NCI-H526 (cell line): ENCODE results near the gene ZNRD2.
A peak's percentile ranks its signal among the peaks of the same experiment; 100 is the strongest.

Source experiments
- DNase-seq, 2 experiments: peaks; one replicate each; lab custom pipeline; 2025; lab: John Stamatoyannopoulos, UW

ZNRD2 gene

DNA sequence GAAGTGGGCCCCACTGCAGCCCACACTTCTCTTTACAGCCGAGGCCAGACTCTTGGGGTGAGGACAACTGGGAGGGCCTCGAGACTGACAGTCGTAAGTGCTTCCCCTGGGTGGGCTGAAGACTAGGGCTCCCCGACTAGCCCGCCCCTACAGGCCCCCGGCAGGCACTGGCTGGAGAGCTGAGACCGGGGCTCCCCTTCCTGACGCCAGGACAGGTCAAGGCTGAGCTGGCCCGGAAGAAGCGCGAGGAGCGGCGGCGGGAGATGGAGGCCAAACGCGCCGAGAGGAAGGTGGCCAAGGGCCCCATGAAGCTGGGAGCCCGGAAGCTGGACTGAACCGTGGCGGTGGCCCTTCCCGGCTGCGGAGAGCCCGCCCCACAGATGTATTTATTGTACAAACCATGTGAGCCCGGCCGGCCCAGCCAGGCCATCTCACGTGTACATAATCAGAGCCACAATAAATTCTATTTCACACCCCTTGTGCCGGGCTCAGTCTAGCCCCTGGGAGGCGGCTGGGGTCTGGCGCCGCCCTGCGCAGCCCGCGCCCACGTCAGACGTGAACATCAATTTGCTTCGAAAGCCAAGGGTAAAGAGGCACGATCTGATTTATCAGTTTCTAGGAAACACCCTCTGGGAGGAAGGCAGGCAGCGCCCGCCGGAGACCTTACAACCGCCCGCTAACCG is 31.9 kb upstream of the ZNRD2 start:
- DNase-seq = no peak

GRCh38 chr11:65538915-65539743 is 31.1 kb upstream of the ZNRD2 start:
- DNase-seq = peak in 1 of 2 experiments; percentile 86

- DNase-seq = peak; percentile 42 to 93
Measured at GRCh38 chr11:65539744-65540289, 30.5 kb upstream of the ZNRD2 start.

DNA sequence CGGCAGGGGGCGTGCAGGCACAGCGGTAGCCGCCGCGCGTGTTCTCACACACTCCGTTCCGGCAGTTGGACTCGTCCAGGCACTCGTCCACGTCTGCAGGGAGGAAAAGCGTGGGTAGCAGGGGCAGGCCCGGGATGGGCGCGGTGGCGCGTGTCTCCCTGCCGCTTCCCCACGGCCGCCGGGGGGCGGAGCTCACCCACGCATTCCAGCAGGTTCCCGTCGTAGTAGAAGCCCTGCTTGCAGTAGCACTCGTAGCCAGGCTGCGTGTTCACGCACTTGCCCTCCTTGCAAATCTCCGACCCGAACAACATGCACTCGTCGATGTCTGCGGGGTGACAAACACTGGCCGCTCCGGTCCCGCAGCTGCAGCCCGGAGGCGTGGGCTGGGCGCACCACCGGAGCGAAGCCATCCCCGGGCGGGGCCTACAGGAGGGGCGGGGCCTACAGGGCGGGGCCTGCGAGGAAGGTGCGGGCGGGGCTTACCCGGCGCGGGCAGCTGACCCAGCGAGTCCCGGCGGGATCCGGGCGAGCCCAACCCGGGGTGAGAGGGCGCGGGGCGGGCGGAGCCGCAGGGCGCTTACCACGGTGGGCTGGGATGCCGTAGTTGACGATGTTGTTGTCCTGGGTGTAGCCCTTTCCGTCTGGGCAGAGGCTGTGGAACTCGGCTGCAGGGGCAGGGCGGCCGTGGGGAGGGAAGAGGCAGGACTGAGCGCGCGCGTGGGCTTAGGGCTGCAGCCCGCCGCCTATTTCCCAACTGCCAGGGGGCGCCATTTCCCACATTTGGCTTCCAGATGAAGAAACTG is 29.8 kb upstream of the ZNRD2 start:
- peak; percentile 91 to 97 for DNase-seq

DNA sequence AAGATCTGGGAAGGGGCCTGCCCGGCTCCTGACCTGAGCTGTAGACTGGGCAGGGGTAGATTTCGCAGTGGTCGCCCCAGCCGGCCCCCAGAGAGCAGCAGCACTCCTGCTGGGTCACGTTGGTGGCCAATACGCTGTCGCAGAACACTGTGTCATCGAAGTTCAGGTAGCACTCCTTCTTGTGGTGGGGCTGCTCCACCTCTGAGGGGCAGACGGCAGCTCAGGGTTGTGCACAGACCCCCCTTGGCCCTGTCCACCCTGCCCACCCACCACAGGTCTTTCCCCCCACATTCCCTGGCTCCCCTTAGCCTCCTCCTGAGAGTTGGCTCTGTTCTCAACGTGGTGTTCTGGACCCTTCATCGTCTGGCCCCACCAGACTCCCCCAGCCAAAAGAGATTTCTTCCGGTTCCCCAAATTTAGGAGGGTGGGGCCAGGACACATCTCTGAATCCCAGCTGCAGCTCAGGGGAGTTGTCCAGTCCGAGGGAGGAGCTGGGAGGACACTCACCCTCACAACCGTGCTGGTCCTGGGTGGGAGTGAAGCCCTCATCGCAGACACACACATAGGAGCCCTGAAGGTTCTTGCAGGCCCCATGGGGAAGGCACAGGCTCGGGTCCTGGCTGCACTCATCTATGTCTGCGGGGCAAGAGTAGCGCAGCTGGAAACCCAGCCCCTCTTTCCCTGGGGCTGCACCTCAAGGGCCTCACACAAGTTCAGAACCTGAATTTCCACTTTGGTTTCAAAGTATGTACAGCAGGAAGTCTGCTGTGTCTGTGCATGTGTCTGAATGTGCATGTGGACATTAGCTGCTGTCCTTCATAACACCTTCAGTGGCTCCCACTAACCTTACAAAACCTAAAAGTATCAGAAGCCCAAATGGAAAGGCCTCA is 28.9 kb upstream of the ZNRD2 start:
- no peak for DNase-seq

DNA sequence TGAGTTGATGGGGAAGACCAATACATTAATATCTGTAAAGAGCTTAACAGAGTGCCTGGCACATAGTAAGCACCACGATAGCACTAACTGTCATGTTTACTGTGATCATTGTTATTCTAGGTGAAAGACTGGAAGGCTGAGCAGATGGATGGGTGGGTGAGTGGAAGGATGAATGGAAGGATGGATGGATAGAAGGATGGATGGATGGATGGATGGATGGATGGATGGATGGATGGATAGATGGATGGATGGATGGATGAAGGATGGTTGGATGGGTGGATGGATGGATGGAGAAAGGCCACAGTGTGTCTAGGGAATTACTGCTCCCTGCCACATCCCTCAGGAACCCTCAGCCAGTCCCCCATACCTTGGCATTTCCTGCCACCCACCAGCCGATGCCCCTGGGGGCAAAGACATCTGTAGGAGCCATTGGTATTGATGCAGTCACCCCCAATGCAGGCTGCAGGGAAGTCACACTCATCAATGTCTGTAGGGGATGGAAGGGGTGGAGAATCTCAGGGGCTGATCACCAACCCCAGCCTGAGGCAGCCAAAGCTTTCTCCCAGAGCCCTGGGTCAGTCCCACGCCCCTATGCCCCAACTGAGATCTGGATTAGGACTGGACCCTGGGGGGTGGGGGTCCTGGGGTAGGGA is 27.4 kb upstream of the ZNRD2 start:
- no peak for DNase-seq

DNA sequence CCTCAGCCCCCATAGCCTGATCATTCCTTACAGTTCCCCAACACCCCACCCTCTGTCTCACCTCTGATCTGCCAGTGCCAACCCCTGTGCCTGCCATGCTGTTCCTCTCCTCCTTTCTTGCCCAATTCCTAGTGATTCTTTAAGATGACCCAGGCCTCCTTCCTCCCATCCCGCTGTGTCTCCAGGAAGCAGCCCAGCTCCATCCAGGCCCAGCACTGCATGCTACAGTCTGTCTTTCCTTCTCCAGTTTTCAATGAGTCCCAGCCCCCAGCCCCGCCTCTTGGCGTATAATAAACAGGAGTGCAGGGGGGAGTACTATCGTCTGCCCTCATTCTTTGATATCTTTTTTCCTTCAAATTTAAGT is 24.4 kb upstream of the ZNRD2 start:
- DNase-seq = no peak

GRCh38 chr11:65546217-65546958 is 23.9 kb upstream of the ZNRD2 start:
- peak; percentile 75 to 97 for DNase-seq

- no peak for DNase-seq
Measured at GRCh38 chr11:65547446-65548125, 22.7 kb upstream of the ZNRD2 start.

DNA sequence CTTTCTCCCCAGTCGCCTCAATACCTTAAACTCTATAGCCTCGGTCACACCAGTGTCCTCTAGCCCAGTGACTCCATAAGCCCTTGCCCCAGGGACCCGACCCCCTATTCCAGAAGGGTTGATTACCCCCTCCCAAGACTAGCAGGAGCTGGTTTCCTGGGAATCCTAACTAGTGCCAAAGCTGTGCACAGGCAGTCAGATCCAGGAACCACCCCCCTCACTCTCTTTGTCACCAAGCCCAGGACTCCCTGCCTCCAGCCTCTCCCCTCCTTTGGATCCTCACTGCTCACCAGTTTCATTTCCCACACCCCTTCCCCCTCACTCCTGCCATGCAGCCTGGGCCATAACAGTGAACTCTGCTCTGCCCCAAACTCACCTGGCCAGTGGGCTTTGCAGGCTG is 21.9 kb upstream of the ZNRD2 start:
- DNase-seq = no peak

DNA sequence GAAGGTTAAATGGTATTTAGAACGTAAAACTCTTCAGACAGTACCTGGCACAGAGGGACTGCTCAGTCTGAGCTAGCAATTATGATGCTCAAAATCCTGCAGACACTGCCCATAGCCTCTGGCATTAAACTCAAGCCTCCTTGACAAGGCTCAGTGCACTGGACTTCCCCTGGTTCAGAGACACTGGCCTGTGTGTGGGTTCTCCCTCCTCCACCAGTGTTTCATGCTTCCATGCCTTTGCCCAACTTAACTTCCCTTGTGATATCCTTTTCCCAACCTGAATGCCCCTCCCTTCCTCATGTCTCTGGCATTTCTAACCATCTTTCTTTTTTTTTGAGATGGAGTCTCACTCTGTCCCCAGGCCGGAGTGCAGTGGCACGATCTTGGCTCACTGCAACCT is 21.2 kb upstream of the ZNRD2 start:
- no peak for DNase-seq

- DNase-seq = peak; percentile 46 to 88
Measured at GRCh38 chr11:65551572-65552387, 18.5 kb upstream of the ZNRD2 start.

DNA sequence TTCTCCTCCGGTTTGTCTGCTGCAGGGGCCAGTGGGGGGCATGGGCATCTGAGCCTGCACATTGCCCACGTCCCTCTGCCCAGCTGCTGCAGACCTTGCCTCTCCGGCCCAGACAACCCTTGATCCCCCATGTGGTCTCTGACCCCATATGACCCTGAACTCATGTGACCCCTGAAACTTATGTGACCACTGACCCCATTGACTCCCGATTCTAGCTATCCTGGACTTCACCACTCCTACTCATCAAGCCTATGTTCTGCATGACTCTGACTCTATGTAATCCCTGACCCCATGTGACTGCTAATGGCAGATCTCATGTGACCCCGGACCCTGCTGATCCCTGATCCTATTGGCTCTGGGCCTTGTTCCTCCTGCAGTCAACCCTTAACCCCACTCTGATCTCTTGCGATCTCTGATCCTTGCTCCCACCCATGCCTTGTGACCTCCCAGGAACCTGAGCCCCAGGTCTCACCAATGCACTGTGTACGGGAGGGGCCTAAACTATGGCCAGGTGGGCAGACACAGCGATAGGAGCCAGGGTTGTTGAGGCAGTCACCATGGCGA is 17.8 kb upstream of the ZNRD2 start:
- peak in 1 of 2 experiments; percentile 31 for DNase-seq

DNA sequence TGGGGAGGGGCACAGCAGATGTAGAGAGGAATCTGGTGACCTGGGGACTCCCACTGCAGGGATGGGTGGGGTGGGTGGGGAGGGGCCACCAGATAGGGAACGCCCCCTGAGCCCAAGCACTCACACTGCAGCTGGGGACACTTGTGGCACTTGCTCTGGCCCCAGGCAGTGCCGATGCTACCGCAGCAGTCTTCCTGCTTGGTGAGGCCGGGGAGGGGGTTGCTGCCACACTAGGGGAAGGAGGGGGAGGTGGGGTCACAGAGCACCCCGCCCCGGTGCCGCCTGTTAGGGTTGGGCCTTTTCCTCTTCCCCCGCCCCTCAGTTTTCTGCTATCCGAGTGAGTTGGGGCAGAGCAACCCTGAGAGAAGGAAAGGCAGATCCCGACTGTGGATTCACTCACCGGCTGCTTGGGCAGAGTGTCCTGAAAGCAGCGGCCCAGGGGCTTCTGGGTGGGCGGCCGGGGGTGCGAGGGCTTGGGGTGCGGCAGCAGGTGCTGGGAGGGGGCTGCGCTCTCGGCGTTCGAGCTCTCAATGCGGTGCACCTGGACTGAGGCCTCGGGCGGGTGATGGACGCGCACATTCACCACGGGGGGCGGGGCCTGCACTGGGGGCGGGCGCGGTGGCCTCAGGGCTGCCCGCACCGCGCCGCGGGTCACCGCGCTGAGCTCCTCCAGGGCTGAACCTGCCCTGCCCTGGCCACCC is 16.8 kb upstream of the ZNRD2 start:
- DNase-seq = peak; percentile 55 to 83

DNA sequence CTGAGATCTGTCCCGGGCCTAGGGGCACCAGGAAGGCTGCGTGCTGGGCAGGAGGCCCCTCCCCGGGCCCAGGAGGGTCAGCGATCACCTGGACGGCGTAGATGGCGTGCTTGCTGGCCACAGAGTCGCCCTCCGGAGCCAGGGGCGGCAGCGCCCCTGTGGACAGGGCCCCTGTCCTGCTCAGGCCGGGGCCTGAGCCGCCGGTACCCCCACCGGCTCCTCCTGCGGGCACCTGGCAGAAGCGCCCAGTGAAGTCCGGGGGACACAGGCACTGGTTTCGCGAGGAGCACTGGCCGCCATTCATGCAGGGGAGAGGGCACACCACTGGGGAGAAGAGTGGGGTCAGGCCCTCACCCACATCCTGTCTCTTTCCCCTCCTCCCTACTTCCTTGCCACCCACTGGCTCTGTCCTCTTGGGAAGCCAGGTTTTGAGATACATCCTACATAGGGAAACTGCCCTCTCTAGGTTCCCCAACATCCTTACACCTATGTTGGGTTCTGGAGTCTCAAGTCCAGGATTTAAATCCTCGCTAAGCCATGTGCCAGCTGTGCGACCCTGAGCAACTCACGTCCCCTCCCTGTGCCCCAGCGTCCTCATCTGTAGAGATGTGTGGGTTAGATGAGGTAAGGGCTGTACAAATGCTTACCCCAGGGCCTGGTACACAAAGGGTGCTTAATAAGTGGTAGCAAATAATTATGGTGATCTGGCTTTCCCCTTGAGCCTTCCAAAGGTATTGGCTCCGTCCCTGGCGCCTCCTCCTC is 16.0 kb upstream of the ZNRD2 start:
- no peak for DNase-seq

DNA sequence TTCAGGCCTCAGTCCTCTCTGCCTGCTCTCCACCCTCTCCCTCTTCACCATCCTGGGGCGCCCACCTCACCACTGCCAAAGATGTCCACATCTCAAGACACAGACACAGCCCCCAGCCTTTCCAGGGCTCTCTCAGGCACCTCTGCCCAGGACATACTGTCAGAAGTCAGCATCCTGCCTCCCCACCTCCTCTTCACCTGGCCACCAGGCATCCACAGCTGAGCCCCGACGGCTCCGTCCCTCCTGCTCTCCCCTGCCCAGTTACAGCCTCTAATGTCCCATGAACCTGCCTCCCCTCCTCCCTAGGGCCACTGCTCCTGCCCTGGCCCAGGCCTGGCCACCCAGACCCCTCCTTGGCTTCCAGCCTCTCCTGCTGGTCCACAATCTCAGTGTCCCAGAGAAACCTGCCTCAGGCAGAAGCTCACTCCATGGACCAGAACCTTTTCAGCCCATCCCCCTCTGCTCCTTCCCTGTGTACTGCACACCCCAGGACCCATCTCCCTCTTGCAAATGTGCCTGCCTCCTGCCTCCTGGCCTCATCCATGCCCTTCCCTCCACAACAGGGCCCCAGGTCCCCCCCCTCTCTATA is 15.3 kb upstream of the ZNRD2 start:
- no peak for DNase-seq
